CD14-positive monocyte (primary cell): ENCODE measurements around the gene ZNF486. TPM values are rescaled to one million over a fixed set of nuclear protein-coding genes. Genes with fewer than 3 reads are reported as not detected.
"Not testable (repeated sequence)": the region's sequence is repeated elsewhere in the genome, so short reads cannot be mapped to it uniquely, and the experiment has no call there.

ENCODE experiments used
- DNase-seq, 3 donors: peaks; one replicate each; pipeline ENCODE4 v3.0.0-alpha.2; 2011 to 2022
- H2AFZ ChIP-seq: 2 replicates; pipeline ENCODE4 v1.6.0; 2012; ENCODE audit warnings: mild to moderate bottlenecking, low read depth, low read length, inconsistent platforms; ENCODE audit not compliant: insufficient read depth, poor library complexity, severe bottlenecking
- H3K27ac ChIP-seq, 2 donors: 1 replicate in 1 of 2; 2 replicates in 1 of 2; pipeline ENCODE4 v1.5.1; 2012 to 2013; ENCODE audit warnings: low read length in 2 of 2, control low read depth in 1 of 2, inconsistent platforms in 1 of 2, low read depth in 1 of 2, mild to moderate bottlenecking in 1 of 2
- H3K27me3 ChIP-seq, 2 donors: one replicate each; pipeline versions ENCODE4 v1.6.0 to v1.6.1; 2011 to 2013; ENCODE audit warnings: low read length in 2 of 2; ENCODE audit not compliant: control insufficient read depth in 2 of 2, insufficient read depth in 2 of 2
- H3K36me3 ChIP-seq, 2 donors: replicated peaks in 1 of 2; 1 replicate in 1 of 2; 2 replicates in 1 of 2; pipeline versions ENCODE4 v1.5.1 to v1.6.1; 2012 to 2013; ENCODE audit warnings: low read length in 2 of 2, control low read depth in 1 of 2, inconsistent platforms in 1 of 2, mild to moderate bottlenecking in 1 of 2; ENCODE audit not compliant: insufficient read depth in 2 of 2, control insufficient read depth in 1 of 2
- H3K4me1 ChIP-seq, 2 donors: 1 replicate in 1 of 2; 2 replicates in 1 of 2; pipeline versions ENCODE4 v1.5.1 to v1.6.1; 2012 to 2013; ENCODE audit warnings: low read length in 2 of 2, control low read depth in 1 of 2, inconsistent platforms in 1 of 2, mild to moderate bottlenecking in 1 of 2, moderate library complexity in 1 of 2; ENCODE audit not compliant: insufficient read depth in 2 of 2, control insufficient read depth in 1 of 2
- H3K4me2 ChIP-seq: replicated peaks from 2 replicates; pipeline ENCODE3; 2012; ENCODE audit warnings: low read length, moderate library complexity, mild to moderate bottlenecking; ENCODE audit not compliant: poor library complexity, severe bottlenecking; ENCODE audit errors: extremely low read depth
- H3K4me3 ChIP-seq, 3 experiments: fragments of 200-600 bp in 1 of 3; sonication (generic) in 1 of 3; replicated peaks in 1 of 3; 1 replicate in 2 of 3; 2 replicates in 1 of 3; pipeline ENCODE4 v1.5.1; 2011 to 2013; ENCODE audit warnings: low read length in 3 of 3, mild to moderate bottlenecking in 3 of 3, control low read depth in 2 of 3, low read depth in 2 of 3, inconsistent platforms in 1 of 3, moderate library complexity in 1 of 3
- H3K79me2 ChIP-seq: 2 replicates; pipeline ENCODE4 v1.6.0; 2012; ENCODE audit warnings: mild to moderate bottlenecking, control low read depth, inconsistent platforms, low read length, moderate library complexity; ENCODE audit not compliant: insufficient read depth
- H3K9ac ChIP-seq: 2 replicates; pipeline ENCODE4 v1.6.0; 2017; ENCODE audit warnings: low read length, mild to moderate bottlenecking; ENCODE audit not compliant: insufficient read depth, poor library complexity, severe bottlenecking
- H3K9me3 ChIP-seq, 2 donors: replicated peaks in 1 of 2; 1 replicate in 1 of 2; 2 replicates in 1 of 2; pipeline versions ENCODE4 v1.5.1 to v1.6.1; 2012 to 2013; ENCODE audit warnings: low read length in 2 of 2, control low read depth in 1 of 2; ENCODE audit not compliant: control insufficient read depth in 1 of 2, insufficient read depth in 1 of 2
- H4K20me1 ChIP-seq: 2 replicates; pipeline ENCODE4 v1.6.0; 2012; ENCODE audit warnings: mild to moderate bottlenecking, low read length, control low read depth, moderate library complexity; ENCODE audit not compliant: insufficient read depth
- H3K27ac Mint-ChIP-seq, 7 donors: one replicate each; pipeline ENCODE4 v1.8.0; 2020; ENCODE audit warnings: mild to moderate bottlenecking in 7 of 7, mixed read lengths in 7 of 7, moderate library complexity in 6 of 7, inconsistent platforms in 2 of 7
- H3K27me3 Mint-ChIP-seq, 3 donors: one replicate each; pipeline ENCODE4 v1.8.0; 2021 to 2022; ENCODE audit warnings: low read depth in 3 of 3, mild to moderate bottlenecking in 3 of 3, mixed read lengths in 3 of 3, moderate library complexity in 3 of 3, inconsistent platforms in 1 of 3
- H3K36me3 Mint-ChIP-seq, 2 donors: one replicate each; pipeline ENCODE4 v1.8.0; 2020; ENCODE audit warnings: mixed read lengths in 2 of 2, inconsistent platforms in 1 of 2, mild to moderate bottlenecking in 1 of 2
- H3K4me1 Mint-ChIP-seq: one replicate; pipeline ENCODE4 v1.8.0; 2020; ENCODE audit warnings: mild to moderate bottlenecking, mixed read lengths
- H3K4me3 Mint-ChIP-seq, 2 donors: one replicate each; pipeline ENCODE4 v1.8.0; 2020; ENCODE audit warnings: mild to moderate bottlenecking in 2 of 2, mixed read lengths in 2 of 2, moderate library complexity in 1 of 2
- H3K9me3 Mint-ChIP-seq, 7 donors: one replicate each; pipeline ENCODE4 v1.8.0; 2020 to 2022; ENCODE audit warnings: mixed read lengths in 7 of 7, mild to moderate bottlenecking in 6 of 7, moderate library complexity in 6 of 7, inconsistent platforms in 2 of 7
- WGBS: methylation state at CpG from one replicate; pipeline ENCODE4 v1.1.5; 2013; ENCODE audit warnings: missing lambda C conversion rate; ENCODE audit not compliant: insufficient coverage; 5-methylcytosine and 5-hydroxymethylcytosine counted together
- intact Hi-C, 2 donors: fragments of 100-400 bp; cut with micrococcal nuclease; formaldehyde crosslinking; loops; one replicate each; pipeline versions ENCODE4 v1.15.0 to v1.15.1; 2023
- polyA plus RNA-seq, 3 donors: library from polyadenylated mRNA; depleted of rRNA in 1 of 3; unstranded in 2 of 3; stranded (reverse) in 1 of 3; fragments of 300-500 nt in 2 of 3; fragments of >200 nt in 1 of 3; fragmentation: Illumina TruSeq in 2 of 3; gene quantifications; 1 replicate in 2 of 3; 2 replicates in 1 of 3; pipeline ENCODE4 v1.2.3, GENCODE V29; 2012 to 2021
- TF ChIP-seq, protein P1 (sequence below): fragments of 200-600 bp; IDR thresholded peaks from one replicate; pipeline ENCODE4 v1.8.0; 2022; ENCODE audit warnings: antibody characterized with exemption, mild to moderate bottlenecking

Gene ZNF486
- polyA plus RNA-seq, 3 donors, result 0.44 to 0.72 (median 0.53) TPM

DNA sequence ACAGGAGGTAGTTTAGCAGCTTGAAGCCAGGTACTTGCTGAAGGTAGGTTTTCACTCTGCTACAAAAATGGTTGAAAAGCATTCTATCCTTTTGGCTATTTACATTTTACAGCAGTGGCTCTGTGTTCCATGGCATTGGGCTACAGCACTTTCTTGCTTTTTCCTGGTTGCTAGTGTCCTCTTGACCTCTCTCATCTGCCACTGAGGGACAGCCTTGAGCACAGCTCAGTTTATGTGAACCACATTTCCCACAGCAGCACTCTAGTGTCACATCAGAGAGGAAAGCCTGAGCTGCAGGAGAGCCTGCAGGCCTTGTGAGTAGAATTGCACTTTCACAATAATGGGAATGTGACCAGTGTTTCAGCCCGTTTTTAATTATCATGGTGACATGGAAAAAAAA lies 54.6 kb downstream of the ZNF486 start:
- H3K36me3 Mint-ChIP-seq, H3K27me3 Mint-ChIP-seq, H3K4me2 ChIP-seq, H3K4me1 Mint-ChIP-seq, H3K27ac Mint-ChIP-seq, H3K4me3 ChIP-seq, H3K4me3 Mint-ChIP-seq, intact Hi-C loops, H4K20me1 ChIP-seq, H3K27ac ChIP-seq, H2AFZ ChIP-seq, H3K4me1 ChIP-seq, DNase-seq, H3K79me2 ChIP-seq, H3K36me3 ChIP-seq, H3K27me3 ChIP-seq, H3K9ac ChIP-seq: not testable (repeated sequence)
- H3K9me3 ChIP-seq, result peaks cover 31 to 78% of the 10 kb centered on the region in 2 donors
- peaks cover 16 to 75% (median 48%) of the 10 kb centered on the region in 7 donors for H3K9me3 Mint-ChIP-seq
- WGBS, result 80% methylated on average over 1 of the region's 1 CpG

DNA sequence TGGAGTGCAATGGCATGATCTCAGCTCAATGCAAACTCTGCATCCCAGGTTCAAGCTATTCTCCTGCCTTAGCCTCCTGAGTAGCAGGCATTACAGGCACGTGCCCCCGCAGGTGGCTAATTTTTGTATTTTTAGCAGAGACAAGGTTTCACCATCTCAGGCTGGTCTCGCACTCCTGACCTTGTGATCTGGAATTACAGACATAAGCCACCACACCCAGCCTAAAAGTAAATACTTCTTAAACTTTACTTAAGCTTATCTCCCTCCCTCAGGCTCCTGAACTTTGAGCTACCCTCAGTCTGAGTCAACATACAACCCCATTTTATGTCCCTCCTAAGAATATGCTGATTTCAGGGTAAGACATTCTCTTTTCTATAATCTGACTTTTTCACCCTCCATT lies 66.1 kb downstream of the ZNF486 start:
- H3K9ac ChIP-seq, result no peak overlapping the region
- Mint-ChIP-seq H3K4me1 (peaks cover 7% of the 10 kb centered on the region), H3K27ac (no peak overlapping the region), H3K27me3 (no peaks in the 10 kb centered on the region), H3K36me3 (peaks cover 17 to 35% of the 10 kb centered on the region in 2 donors), H3K9me3 (peaks cover 43 to 86% (median 73%) of the 10 kb centered on the region in 7 donors), H3K4me3 (no peak overlapping the region)
- intact Hi-C loops, result no loop called here
- no peak overlapping the region for H3K4me3 ChIP-seq
- 100% methylated on average over 2 of the region's 3 CpGs for WGBS
- TF ChIP-seq, protein P1, sequence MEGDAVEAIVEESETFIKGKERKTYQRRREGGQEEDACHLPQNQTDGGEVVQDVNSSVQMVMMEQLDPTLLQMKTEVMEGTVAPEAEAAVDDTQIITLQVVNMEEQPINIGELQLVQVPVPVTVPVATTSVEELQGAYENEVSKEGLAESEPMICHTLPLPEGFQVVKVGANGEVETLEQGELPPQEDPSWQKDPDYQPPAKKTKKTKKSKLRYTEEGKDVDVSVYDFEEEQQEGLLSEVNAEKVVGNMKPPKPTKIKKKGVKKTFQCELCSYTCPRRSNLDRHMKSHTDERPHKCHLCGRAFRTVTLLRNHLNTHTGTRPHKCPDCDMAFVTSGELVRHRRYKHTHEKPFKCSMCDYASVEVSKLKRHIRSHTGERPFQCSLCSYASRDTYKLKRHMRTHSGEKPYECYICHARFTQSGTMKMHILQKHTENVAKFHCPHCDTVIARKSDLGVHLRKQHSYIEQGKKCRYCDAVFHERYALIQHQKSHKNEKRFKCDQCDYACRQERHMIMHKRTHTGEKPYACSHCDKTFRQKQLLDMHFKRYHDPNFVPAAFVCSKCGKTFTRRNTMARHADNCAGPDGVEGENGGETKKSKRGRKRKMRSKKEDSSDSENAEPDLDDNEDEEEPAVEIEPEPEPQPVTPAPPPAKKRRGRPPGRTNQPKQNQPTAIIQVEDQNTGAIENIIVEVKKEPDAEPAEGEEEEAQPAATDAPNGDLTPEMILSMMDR, result no peak
- H3K36me3 ChIP-seq, result no peaks in the 10 kb centered on the region
- H3K4me1 ChIP-seq, result peaks cover 4 to 6% of the 10 kb centered on the region in 2 donors
- no peaks in the 10 kb centered on the region for H4K20me1 ChIP-seq
- no peak for DNase-seq
- H3K27ac ChIP-seq, result no peak overlapping the region
- H3K27me3 ChIP-seq, result no peaks in the 10 kb centered on the region
- no peak overlapping the region for H3K4me2 ChIP-seq
- no peak overlapping the region for H2AFZ ChIP-seq
- H3K79me2 ChIP-seq, result no peaks in the 10 kb centered on the region
- peaks cover 47 to 62% of the 10 kb centered on the region in 2 donors for H3K9me3 ChIP-seq
